H9 (cell line): ENCODE measurements around the gene HSPB1. TPM values are rescaled to one million over a fixed set of nuclear protein-coding genes. Genes with fewer than 3 reads are reported as not detected.
A peak's percentile ranks its signal among the peaks of the same experiment; 100 is the strongest.

Experiments
- DNase-seq: peaks from one replicate; pipeline ENCODE4 v3.0.0-alpha.2; 2017
- H2AFZ ChIP-seq: one replicate; pipeline ENCODE4 v1.6.1; 2013; ENCODE audit warnings: mild to moderate bottlenecking, low read length, control low read depth, moderate library complexity
- H2AK5ac ChIP-seq: 2 replicates; pipeline ENCODE4 v1.6.1; 2013; ENCODE audit warnings: low read length, control low read depth, mixed read lengths; ENCODE audit not compliant: insufficient read length
- H2BK120ac ChIP-seq: one replicate; pipeline ENCODE4 v1.6.1; 2013; ENCODE audit warnings: low read depth, mild to moderate bottlenecking, low read length, control low read depth, inconsistent platforms; ENCODE audit not compliant: poor library complexity, severe bottlenecking
- H2BK12ac ChIP-seq: 2 replicates; pipeline ENCODE4 v1.6.1; 2013; ENCODE audit warnings: low read length, control low read depth, mixed read lengths, low read depth; ENCODE audit not compliant: insufficient read length
- H2BK15ac ChIP-seq: 2 replicates; pipeline ENCODE4 v1.6.1; 2013; ENCODE audit warnings: low read depth, low read length, control low read depth
- H2BK20ac ChIP-seq: one replicate; pipeline ENCODE4 v1.6.1; 2013; ENCODE audit warnings: low read depth, mild to moderate bottlenecking, low read length, control low read depth, inconsistent platforms; ENCODE audit not compliant: poor library complexity, severe bottlenecking
- H2BK5ac ChIP-seq: 2 replicates; pipeline ENCODE4 v1.6.1; 2013; ENCODE audit warnings: low read length, control low read depth, mixed read lengths; ENCODE audit not compliant: insufficient read length
- H3K14ac ChIP-seq: 2 replicates; pipeline ENCODE4 v1.6.1; 2013; ENCODE audit warnings: low read length, control low read depth; ENCODE audit not compliant: insufficient read depth
- H3K18ac ChIP-seq: 2 replicates; pipeline ENCODE4 v1.6.1; 2013; ENCODE audit warnings: low read depth, mild to moderate bottlenecking, mixed read lengths, low read length, control low read depth; ENCODE audit not compliant: insufficient read length
- H3K23ac ChIP-seq: 2 replicates; pipeline ENCODE4 v1.6.1; 2013; ENCODE audit warnings: low read length, control low read depth, mixed read lengths, low read depth; ENCODE audit not compliant: insufficient read length
- H3K23me2 ChIP-seq: 2 replicates; pipeline ENCODE4 v1.6.1; 2013; ENCODE audit warnings: low read depth, mild to moderate bottlenecking, mixed read lengths, low read length, control low read depth; ENCODE audit not compliant: insufficient read length, poor library complexity, severe bottlenecking
- H3K27ac ChIP-seq: 2 replicates; pipeline ENCODE4 v1.5.1; 2013; ENCODE audit warnings: low read length, control low read depth, mixed read lengths, low read depth; ENCODE audit not compliant: insufficient read length
- H3K27me3 ChIP-seq: 2 replicates; pipeline ENCODE4 v1.6.1; 2013; ENCODE audit warnings: low read length, control low read depth, inconsistent platforms; ENCODE audit not compliant: insufficient read depth
- H3K4ac ChIP-seq: 2 replicates; pipeline ENCODE4 v1.6.1; 2013; ENCODE audit warnings: low read depth, mild to moderate bottlenecking, control low read depth, inconsistent platforms, low read length, moderate library complexity
- H3K4me1 ChIP-seq: 2 replicates; pipeline ENCODE4 v1.6.1; 2013; ENCODE audit warnings: low read length, control low read depth, inconsistent platforms; ENCODE audit not compliant: insufficient read depth
- H3K4me2 ChIP-seq: 2 replicates; pipeline ENCODE4 v1.6.1; 2013; ENCODE audit warnings: low read length, control low read depth, mixed read lengths; ENCODE audit not compliant: insufficient read length, insufficient read depth
- H3K56ac ChIP-seq: 2 replicates; pipeline ENCODE4 v1.6.1; 2013; ENCODE audit warnings: low read depth, mild to moderate bottlenecking, mixed read lengths, low read length, control low read depth; ENCODE audit not compliant: insufficient read length
- H3K79me1 ChIP-seq: 2 replicates; pipeline ENCODE4 v1.6.1; 2013; ENCODE audit warnings: low read depth, mild to moderate bottlenecking, moderate library complexity, low read length, control low read depth, inconsistent platforms; ENCODE audit not compliant: insufficient read depth, poor library complexity, severe bottlenecking
- H3K79me2 ChIP-seq: 2 replicates; pipeline ENCODE4 v1.6.1; 2013; ENCODE audit warnings: low read length, control low read depth, inconsistent platforms; ENCODE audit not compliant: insufficient read depth
- H3K9ac ChIP-seq: 2 replicates; pipeline ENCODE4 v1.6.1; 2013; ENCODE audit warnings: low read length, control low read depth, mixed read lengths; ENCODE audit not compliant: insufficient read length; ENCODE audit errors: extremely low read depth
- H3K9me3 ChIP-seq: one replicate; pipeline ENCODE4 v1.6.1; 2013; ENCODE audit warnings: low read depth, low read length, inconsistent platforms; ENCODE audit not compliant: control insufficient read depth
- H3T11ph ChIP-seq: one replicate; pipeline ENCODE4 v1.6.1; 2013; ENCODE audit warnings: mild to moderate bottlenecking, low read length, control low read depth, inconsistent platforms
- H4K20me1 ChIP-seq: one replicate; pipeline ENCODE4 v1.6.1; 2013; ENCODE audit not compliant: control insufficient read depth, insufficient read length, insufficient read depth
- H4K5ac ChIP-seq: 2 replicates; pipeline ENCODE4 v1.6.1; 2013; ENCODE audit warnings: low read depth, mild to moderate bottlenecking, mixed read lengths, low read length, control low read depth; ENCODE audit not compliant: insufficient read length
- H4K8ac ChIP-seq: replicated peaks from 2 replicates; pipeline ENCODE4 v1.6.1; 2013; ENCODE audit warnings: low read length, control low read depth, mixed read lengths, low read depth; ENCODE audit not compliant: insufficient read length
- H4K91ac ChIP-seq: 2 replicates; pipeline ENCODE4 v1.6.1; 2013; ENCODE audit warnings: low read depth, mild to moderate bottlenecking, moderate library complexity, mixed read lengths, low read length, control low read depth; ENCODE audit not compliant: insufficient read length
- H3K27ac Mint-ChIP-seq, 3 experiments: 2 replicates in 2 of 3; 3 replicates in 1 of 3; pipeline ENCODE4 v1.8.0; 2020 to 2021; ENCODE audit warnings: mixed read lengths in 3 of 3, mild to moderate bottlenecking in 1 of 3, moderate library complexity in 1 of 3
- H3K27me3 Mint-ChIP-seq: 2 replicates; pipeline ENCODE4 v1.8.0; 2021; ENCODE audit warnings: low read depth, mild to moderate bottlenecking, moderate library complexity, mixed read lengths
- H3K36me3 Mint-ChIP-seq, 3 experiments: 2 replicates in 2 of 3; 3 replicates in 1 of 3; pipeline ENCODE4 v1.8.0; 2020 to 2021; ENCODE audit warnings: low read depth in 3 of 3, mixed read lengths in 3 of 3; ENCODE audit not compliant: insufficient read depth in 1 of 3
- H3K4me1 Mint-ChIP-seq, 2 experiments: 2 replicates each; pipeline ENCODE4 v1.8.0; 2020; ENCODE audit warnings: mixed read lengths in 2 of 2
- H3K4me3 Mint-ChIP-seq, 2 experiments: 2 replicates in 1 of 2; 3 replicates in 1 of 2; pipeline ENCODE4 v1.8.0; 2020 to 2021; ENCODE audit warnings: mild to moderate bottlenecking in 2 of 2, mixed read lengths in 2 of 2, moderate library complexity in 1 of 2
- H3K9me3 Mint-ChIP-seq, 2 experiments: 2 replicates in 1 of 2; 3 replicates in 1 of 2; pipeline ENCODE4 v1.8.0; 2020; ENCODE audit warnings: mild to moderate bottlenecking in 2 of 2, mixed read lengths in 2 of 2, moderate library complexity in 1 of 2
- CTCF ChIP-seq: fragments of 200-600 bp; sonication (generic); conservative IDR thresholded peaks from 3 replicates; pipeline ENCODE4 v1.8.0; 2021; ENCODE audit warnings: antibody characterized with exemption, mild to moderate bottlenecking
- WGBS: extraction: QIAGEN DNeasy Blood & Tissue Kit; methylation state at CpG from one replicate; pipeline ENCODE4 v1.1.7; 2013; ENCODE audit warnings: missing lambda C conversion rate, low lambda C conversion rate, mixed read lengths; ENCODE audit not compliant: insufficient read length; ENCODE audit errors: extremely low coverage; 5-methylcytosine and 5-hydroxymethylcytosine counted together
- total RNA-seq: library from RNA; stranded (reverse); gene quantifications from 2 replicates; pipeline ENCODE4 v1.2.1, GENCODE V29; 2021

Gene HSPB1
- total RNA-seq, 1 experiment from 2014 or later, result 186 TPM

GRCh38 chr7:76340617-76341131 lies 38.2 kb downstream of the HSPB1 start:
- no peak for DNase-seq
- Histone ChIP-seq H3K23me2 (no peaks in the 10 kb centered on the region), H4K5ac (no peak overlapping the region), H3T11ph (no peak overlapping the region), H3K9ac (no peak overlapping the region), H3K18ac (no peak overlapping the region), H4K91ac (no peak overlapping the region), H3K79me2 (peaks cover 77% of the 10 kb centered on the region; the same call in 1 of the 2 replicates), H2BK20ac (no peak overlapping the region), H3K79me1 (peaks cover 9% of the 10 kb centered on the region), H3K27ac (no peak overlapping the region), H2BK5ac (no peak overlapping the region), H3K4me2 (no peak overlapping the region), H2BK120ac (no peak overlapping the region), H3K56ac (no peak overlapping the region), H4K20me1 (no peaks in the 10 kb centered on the region), H2BK15ac (no peak overlapping the region), H3K4ac (no peak overlapping the region), H3K14ac (no peak overlapping the region), H3K23ac (no peak overlapping the region), H2AFZ (no peak overlapping the region), H2BK12ac (no peak overlapping the region), H3K4me1 (no peaks in the 10 kb centered on the region; the same call in 1 of the 2 replicates), H3K27me3 (no peaks in the 10 kb centered on the region), H4K8ac (no peak overlapping the region), H3K9me3 (no peaks in the 10 kb centered on the region), H2AK5ac (no peak overlapping the region)
- Mint-ChIP-seq H3K36me3 (peaks cover 55 to 79% (median 63%) of the 10 kb centered on the region in 3 experiments; a peak in 6 of 7 replicates), H3K4me3 (no peak overlapping the region), H3K27me3 (no peaks in the 10 kb centered on the region), H3K27ac (peak overlapping the region in 2 of 3 experiments; percentile 12 to 44; a peak in 3 of 7 replicates), H3K9me3 (no peaks in the 10 kb centered on the region), H3K4me1 (peaks cover 26 to 32% of the 10 kb centered on the region in 2 experiments)
- no CpG with 5 or more reads among the region's 3 CpGs for WGBS
- TF ChIP-seq CTCF, result no peak
